ENCODE measurements around the gene MARCHF11.

The MARCHF11 gene

GRCh38 chr5:16104961-16105360 is 74.6 kb downstream of the MARCHF11 start:
- no peak for DNase-seq (ENCODE audit: low spot score)

GRCh38 chr5:16095612-16096011 is 84.0 kb downstream of the MARCHF11 start:
- no peak for DNase-seq (ENCODE audit: low spot score)
- no peak for TF ChIP-seq CTCF (IDR thresholded peaks at IDR 0.05; ENCODE audit: extremely low read depth, missing control alignments)

More at GRCh38 chr5:16104961-16105360, 74.6 kb downstream of the MARCHF11 start:
- TF ChIP-seq CTCF (IDR thresholded peaks at IDR 0.05; ENCODE audit: extremely low read depth, missing control alignments), result no peak

- DNase-seq (ENCODE audit: low spot score), result no peak
- TF ChIP-seq CTCF (IDR thresholded peaks at IDR 0.05; ENCODE audit: extremely low read depth, missing control alignments), result no peak
Observed at GRCh38 chr5:16090270-16090669, 89.3 kb downstream of the MARCHF11 start.

GRCh38 chr5:16082982-16083381 is 96.6 kb downstream of the MARCHF11 start:
- no peak for DNase-seq (ENCODE audit: low spot score)
- TF ChIP-seq CTCF (IDR thresholded peaks at IDR 0.05; ENCODE audit: extremely low read depth, missing control alignments), result no peak

GRCh38 chr5:16082053-16082452 is 97.5 kb downstream of the MARCHF11 start:
- DNase-seq (ENCODE audit: low spot score), result no peak
- TF ChIP-seq CTCF (IDR thresholded peaks at IDR 0.05; ENCODE audit: extremely low read depth, missing control alignments), result no peak

GRCh38 chr5:16081376-16081955 is 98.1 kb downstream of the MARCHF11 start:
- no peak for DNase-seq (ENCODE audit: low spot score)

GRCh38 chr5:16076657-16077056 is 102.9 kb downstream of the MARCHF11 start:
- no peak for TF ChIP-seq CTCF (IDR thresholded peaks at IDR 0.05; ENCODE audit: extremely low read depth, missing control alignments)
- no peak for DNase-seq (ENCODE audit: low spot score)

More at GRCh38 chr5:16081376-16081955, 98.1 kb downstream of the MARCHF11 start:
- TF ChIP-seq CTCF (IDR thresholded peaks at IDR 0.05; ENCODE audit: extremely low read depth, missing control alignments), result no peak
